ENCODE data around the gene TRAK2. TPM values are rescaled to one million over a fixed set of nuclear protein-coding genes. Genes with fewer than 3 reads are reported as not detected.

TRAK2 gene
- total RNA-seq, 4 donors from 2014 or later, result 12.4 to 21.8 (median 18.1) TPM

DNA sequence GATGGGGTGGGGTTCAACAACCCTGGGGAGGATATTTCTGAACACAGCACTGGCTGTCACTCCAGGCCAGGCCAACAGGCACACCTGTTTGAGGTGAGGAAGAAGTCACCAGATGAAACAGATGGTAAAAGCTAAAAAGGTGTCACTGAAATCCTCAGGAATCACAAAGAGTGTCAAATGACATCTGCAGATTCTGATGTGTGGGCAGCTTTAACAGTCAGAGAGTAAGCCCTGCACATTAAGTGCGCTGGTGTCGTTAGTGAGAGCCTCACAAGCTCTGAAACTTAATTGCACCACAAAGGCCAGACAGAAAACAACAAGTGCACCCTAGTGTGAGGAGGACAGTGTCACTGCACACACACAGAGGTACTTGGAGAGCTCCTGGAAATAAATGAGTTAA, 107.7 kb downstream of the TRAK2 start:
- TF ChIP-seq, protein P1, sequence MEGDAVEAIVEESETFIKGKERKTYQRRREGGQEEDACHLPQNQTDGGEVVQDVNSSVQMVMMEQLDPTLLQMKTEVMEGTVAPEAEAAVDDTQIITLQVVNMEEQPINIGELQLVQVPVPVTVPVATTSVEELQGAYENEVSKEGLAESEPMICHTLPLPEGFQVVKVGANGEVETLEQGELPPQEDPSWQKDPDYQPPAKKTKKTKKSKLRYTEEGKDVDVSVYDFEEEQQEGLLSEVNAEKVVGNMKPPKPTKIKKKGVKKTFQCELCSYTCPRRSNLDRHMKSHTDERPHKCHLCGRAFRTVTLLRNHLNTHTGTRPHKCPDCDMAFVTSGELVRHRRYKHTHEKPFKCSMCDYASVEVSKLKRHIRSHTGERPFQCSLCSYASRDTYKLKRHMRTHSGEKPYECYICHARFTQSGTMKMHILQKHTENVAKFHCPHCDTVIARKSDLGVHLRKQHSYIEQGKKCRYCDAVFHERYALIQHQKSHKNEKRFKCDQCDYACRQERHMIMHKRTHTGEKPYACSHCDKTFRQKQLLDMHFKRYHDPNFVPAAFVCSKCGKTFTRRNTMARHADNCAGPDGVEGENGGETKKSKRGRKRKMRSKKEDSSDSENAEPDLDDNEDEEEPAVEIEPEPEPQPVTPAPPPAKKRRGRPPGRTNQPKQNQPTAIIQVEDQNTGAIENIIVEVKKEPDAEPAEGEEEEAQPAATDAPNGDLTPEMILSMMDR (IDR thresholded peaks at IDR 0.05), result no peak
- no peak for TF ChIP-seq POLR2A (IDR thresholded peaks at IDR 0.05)
- H3K4me3 ChIP-seq (ENCODE audit: low read depth, poor library complexity, severe bottlenecking), result no peak overlapping the region
- intact Hi-C loops (cut with DNase I; ENCODE audit: low total_unique reads), result no loop called here
- no peak for DNase-seq (ENCODE audit: low spot score in 2 of 2)
- 86 to 90% methylated on average over 2 of the region's 2 CpGs for WGBS, 2 donors

- intact Hi-C loops (cut with DNase I; ENCODE audit: low total_unique reads), result no loop called here
- 81 to 96% methylated on average over 2 of the region's 2 CpGs for WGBS, 2 donors
- TF ChIP-seq POLR2A (IDR thresholded peaks at IDR 0.05), result no peak
- TF ChIP-seq, protein P1 (IDR thresholded peaks at IDR 0.05), result no peak
- no peak for DNase-seq (ENCODE audit: low spot score in 2 of 2)
- no peak overlapping the region for H3K4me3 ChIP-seq (ENCODE audit: low read depth, poor library complexity, severe bottlenecking)
Measured at GRCh38 chr2:201342923-201343322, 108.3 kb downstream of the TRAK2 start.

GRCh38 chr2:201329409-201329808, 121.8 kb downstream of the TRAK2 start:
- no peak overlapping the region for H3K4me3 ChIP-seq (ENCODE audit: low read depth, poor library complexity, severe bottlenecking)
- 42 to 61% methylated on average over 1 of the region's 1 CpG for WGBS, 2 donors
- TF ChIP-seq POLR2A (IDR thresholded peaks at IDR 0.05), result no peak
- TF ChIP-seq, protein P1 (IDR thresholded peaks at IDR 0.05), result no peak
- intact Hi-C loops (cut with DNase I; ENCODE audit: low total_unique reads), result no loop called here
- no peak for DNase-seq (ENCODE audit: low spot score in 2 of 2)

GRCh38 chr2:201327678-201328077, 123.6 kb downstream of the TRAK2 start:
- DNase-seq (ENCODE audit: low spot score in 2 of 2), result no peak
- intact Hi-C loops (cut with DNase I; ENCODE audit: low total_unique reads), result no loop called here
- 88 to 89% methylated on average over 3 of the region's 3 CpGs for WGBS, 2 donors
- no peak overlapping the region for H3K4me3 ChIP-seq (ENCODE audit: low read depth, poor library complexity, severe bottlenecking)
- TF ChIP-seq, protein P1 (IDR thresholded peaks at IDR 0.05), result no peak
- no peak for TF ChIP-seq POLR2A (IDR thresholded peaks at IDR 0.05)

Other genes starting within 250 kb of the TRAK2 start
- gene CASP8, start 190.9 kb downstream of the TRAK2 start, total RNA-seq, result 10 to 100 TPM; 10.9 to 26.4 (median 18.5) TPM
- gene FLACC1, start 94.1 kb downstream of the TRAK2 start, total RNA-seq, result under 1 TPM in 3 of 4 donors, not detected in 1; 0.42 to 0.69 (median 0.59) TPM
- gene STRADB, start 282 bp upstream of the TRAK2 start, total RNA-seq, result 1 to 10 TPM; 4.3 to 4.9 (median 4.7) TPM
- gene TMEM237, start 192.0 kb upstream of the TRAK2 start, total RNA-seq, result 10 to 100 TPM; 39.1 to 69.4 (median 47.9) TPM
- under 1 TPM in 1 of 4 donors, not detected in 3; 0.58 TPM for gene MPP4, start 247.2 kb upstream of the TRAK2 start, total RNA-seq